GM18867 (cell line): ENCODE data around the gene OVOL1.
"Not testable (repeated sequence)": the region's sequence is repeated elsewhere in the genome, so short reads cannot be mapped to it uniquely, and the experiment has no call there.

Experiments used
- ATAC-seq: cut with Tn5 transposase; IDR thresholded peaks from one replicate; pipeline ENCODE4 v1.9.1; 2021; ENCODE audit warnings: mild to moderate bottlenecking, moderate library complexity; ENCODE audit not compliant: unreplicated experiment

OVOL1 gene

GRCh38 chr11:65786786-65787636 lies at the start of gene OVOL1:
Gene OVOL1, plus strand, starts transcription at chr11:65787063. Its CDS starts 311 bp downstream, at chr11:65787374.
- no peak for ATAC-seq

- ATAC-seq: no peak
Measured at GRCh38 chr11:65739022-65739421, 47.8 kb upstream of the OVOL1 start.

- no peak for ATAC-seq
Measured at GRCh38 chr11:65741185-65741584, 45.7 kb upstream of the OVOL1 start.

DNA sequence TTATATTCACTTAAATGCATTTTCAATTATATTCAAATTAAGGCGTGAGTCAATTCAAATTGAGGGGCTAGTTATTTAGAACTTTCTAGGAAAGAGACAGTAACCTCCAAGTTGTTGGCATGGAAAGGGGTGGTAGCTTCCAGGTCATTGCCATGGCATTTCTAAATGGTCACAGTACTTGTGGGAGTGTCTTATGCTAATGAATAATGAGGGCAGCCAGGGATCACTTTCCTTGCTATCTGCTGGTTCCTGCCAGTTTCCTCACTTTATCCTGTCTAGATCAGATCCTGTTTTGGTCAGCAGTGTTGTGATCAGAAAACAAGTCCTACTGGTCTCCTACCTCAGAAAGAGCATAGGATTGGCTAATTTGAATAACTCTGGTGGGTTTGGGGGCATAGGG lies 44.5 kb upstream of the OVOL1 start:
- ATAC-seq: no peak

DNA sequence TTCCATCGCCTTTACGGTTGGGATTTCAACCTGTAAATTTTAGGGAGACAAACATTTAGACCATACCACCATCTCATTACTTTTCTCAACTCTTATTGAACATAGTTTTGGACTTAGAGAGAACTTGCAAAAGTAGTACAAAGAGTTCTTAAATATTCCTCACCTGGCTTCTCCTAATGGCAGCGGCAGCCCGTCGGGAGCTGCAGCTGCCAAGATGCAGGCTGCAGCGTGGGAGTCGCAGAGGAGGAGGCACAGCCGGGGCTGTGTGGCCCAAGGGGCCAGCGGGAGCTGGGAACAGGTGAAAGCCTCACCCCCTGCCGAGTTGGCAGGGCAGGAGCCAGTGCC lies 43.2 kb upstream of the OVOL1 start:
- ATAC-seq: no peak

DNA sequence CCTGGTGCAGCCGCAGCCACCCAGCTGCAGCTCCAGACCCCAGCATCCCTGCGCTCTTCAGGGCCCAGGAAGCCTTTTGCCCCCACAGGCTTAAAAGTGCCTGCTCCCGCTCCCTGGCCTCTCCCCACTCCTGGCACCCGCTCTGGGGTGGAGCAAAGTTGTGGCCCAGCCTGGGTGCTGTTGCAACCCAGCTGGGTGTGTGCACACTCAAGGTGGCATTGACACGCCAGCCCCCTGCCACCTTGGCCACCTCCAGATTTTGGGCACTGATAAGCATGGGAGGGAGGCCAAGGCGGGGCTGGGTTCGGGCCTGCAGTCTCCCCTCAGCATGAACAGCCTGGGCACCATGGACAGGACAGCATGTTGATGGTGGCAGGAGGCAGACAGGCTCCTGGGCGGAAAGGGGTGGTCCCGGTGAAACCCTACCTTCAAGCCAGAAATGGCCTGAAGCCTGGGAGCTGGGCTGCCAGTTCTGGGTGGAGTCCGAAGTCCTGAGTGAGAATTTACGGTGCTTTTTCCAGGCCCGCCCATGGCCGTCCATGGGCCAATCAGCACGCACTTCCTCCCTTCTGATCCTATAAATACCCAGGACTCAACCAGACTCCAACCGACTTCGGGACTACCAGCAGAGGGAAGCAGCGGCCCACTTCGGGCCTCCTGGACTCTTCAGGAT lies 42.7 kb upstream of the OVOL1 start:
- ATAC-seq: no peak

- no peak for ATAC-seq
Measured at GRCh38 chr11:65744699-65745042, 42.2 kb upstream of the OVOL1 start.

DNA sequence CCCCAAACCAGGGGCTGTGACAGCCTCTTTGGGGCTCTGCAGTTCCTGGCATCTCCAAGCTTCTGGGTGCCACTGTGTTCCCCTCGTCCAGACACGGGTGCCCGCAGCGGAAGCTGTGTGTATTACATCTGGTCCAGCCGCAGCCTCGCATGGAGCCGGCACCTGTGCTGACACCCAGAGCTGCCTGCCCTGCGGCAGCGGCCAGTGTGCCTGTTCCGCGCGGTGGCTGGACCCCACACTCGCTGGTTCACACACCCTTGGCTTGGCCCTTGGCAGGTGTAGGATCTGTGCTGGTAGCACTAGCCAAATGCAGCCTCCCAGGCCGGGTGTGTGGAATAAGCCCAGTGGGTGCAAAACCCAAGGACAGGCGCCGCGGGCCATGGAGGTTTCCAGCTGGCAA lies 41.8 kb upstream of the OVOL1 start:
- no peak for ATAC-seq

DNA sequence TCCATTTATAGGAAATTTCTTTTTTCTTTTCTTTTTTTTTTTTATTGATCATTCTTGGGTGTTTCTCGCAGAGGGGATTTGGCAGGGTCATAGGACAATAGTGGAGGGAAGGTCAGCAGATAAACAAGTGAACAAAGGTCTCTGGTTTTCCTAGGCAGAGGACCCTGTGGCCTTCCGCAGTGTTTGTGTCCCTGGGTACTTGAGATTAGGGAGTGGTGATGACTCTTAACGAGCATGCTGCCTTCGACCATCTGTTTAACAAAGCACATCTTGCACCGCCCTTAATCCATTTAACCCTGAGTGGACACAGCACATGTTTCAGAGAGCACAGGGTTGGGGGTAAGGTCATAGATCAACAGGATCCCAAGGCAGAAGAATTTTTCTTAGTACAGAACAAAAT lies 24.7 kb upstream of the OVOL1 start:
- not testable (repeated sequence) for ATAC-seq

- ATAC-seq: not testable (repeated sequence)
Measured at GRCh38 chr11:65762816-65763215, 24.0 kb upstream of the OVOL1 start.

DNA sequence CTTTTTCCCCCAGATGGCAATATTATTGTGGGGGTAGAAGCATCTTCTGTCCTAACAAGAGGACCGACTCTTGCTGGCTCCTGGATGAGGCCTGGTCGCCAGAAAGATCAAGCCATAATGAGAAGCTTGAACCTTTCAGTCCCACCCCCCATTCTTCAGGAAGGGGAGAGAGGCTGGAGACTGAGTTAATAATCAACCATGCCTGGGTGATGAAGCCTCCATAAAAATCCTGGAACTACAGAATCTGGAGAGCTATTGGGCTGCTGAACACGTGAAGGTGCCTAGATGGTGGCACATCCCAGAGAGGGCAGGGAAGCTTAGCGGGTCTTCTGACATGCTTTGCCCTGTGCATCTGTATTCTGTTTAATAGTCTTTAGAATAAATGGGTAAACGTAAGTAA lies 22.4 kb upstream of the OVOL1 start:
- no peak for ATAC-seq

DNA sequence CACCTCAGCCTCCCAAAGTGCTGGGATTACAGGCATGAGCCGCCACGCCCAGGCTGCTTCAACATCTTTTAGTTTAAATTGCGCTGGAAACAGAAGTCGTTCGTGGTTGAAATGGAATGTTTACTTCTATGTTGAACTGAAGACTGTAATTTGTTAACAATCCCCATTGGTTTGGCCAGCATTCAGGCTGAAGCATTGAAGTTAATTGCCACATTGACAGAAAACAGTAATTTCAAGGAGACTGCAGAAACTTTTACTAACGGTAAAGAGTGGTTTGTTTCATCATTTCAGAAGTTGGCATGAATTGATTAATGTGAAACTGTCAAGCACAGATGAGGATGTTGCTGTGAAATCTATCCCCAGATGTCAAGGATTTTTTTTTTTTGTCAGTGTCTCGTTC lies 20.3 kb upstream of the OVOL1 start:
- no peak for ATAC-seq

DNA sequence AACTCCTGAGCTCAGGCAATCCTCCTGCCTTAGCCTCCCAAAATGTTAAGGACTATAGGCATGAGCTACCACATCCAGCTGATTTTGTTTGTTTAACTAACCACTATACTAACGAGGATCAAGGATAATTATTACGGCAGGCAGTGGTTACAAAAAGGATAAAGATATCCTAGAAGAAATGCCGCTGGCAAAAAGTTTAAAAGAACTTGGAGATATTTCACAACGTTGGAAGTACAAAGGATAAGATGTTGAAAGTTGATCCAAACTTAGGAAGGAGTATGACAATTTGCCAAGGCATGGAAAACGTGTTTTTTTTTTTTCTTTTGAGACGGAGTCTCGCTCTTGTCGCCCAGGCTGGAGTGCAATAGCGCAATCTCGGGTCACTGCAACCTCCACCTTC lies 19.5 kb upstream of the OVOL1 start:
- ATAC-seq: no peak

DNA sequence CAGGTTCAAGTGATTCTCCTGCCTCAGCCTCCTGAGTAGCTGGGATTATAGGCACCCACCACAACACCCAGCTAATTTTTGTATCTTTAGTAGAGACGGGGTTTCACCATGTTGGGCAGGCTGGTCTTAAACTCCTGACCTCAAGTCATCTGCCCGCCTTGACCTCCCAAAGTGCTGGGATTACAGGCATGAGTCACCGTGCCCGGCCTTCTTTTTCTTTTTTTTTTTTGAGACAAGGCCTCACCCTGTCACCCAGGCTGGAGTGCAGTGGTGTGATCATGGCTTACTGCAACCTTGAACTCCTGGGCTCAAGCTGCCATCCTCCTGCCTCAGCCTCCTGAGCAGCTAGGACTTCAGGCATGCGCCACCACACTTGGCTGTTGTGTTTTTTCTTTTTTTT lies 19.1 kb upstream of the OVOL1 start:
- not testable (repeated sequence) for ATAC-seq

GRCh38 chr11:65770951-65771567 lies 15.8 kb upstream of the OVOL1 start:
- no peak for ATAC-seq

DNA sequence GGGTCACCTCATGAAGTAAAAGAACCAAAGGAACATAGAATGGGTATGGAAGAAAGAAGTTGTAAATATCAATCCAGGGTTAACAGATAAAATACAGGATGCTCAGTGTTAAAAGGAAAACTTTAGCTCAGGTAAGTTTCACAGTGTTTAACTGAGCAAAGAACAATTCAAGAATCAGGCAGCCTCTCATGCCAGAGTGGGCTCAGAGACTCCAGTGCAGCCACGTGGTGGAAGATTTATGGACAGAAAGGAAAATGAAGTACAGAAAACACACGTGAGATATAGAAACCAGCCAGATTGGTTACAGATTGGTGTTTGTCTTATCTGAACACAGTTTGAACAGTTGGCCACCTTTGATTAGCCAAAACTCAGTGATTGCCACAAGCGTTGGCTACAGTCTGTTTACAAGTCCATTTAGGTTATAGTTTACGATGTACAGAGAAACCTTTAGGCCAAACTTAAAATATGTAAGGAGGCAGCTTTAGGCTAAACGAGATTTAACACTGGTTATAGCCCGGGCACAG lies 15.2 kb upstream of the OVOL1 start:
- ATAC-seq: no peak

GRCh38 chr11:65773784-65774411 lies 13.0 kb upstream of the OVOL1 start:
- ATAC-seq: no peak

- no peak for ATAC-seq
Measured at GRCh38 chr11:65774525-65775306, 12.1 kb upstream of the OVOL1 start.

DNA sequence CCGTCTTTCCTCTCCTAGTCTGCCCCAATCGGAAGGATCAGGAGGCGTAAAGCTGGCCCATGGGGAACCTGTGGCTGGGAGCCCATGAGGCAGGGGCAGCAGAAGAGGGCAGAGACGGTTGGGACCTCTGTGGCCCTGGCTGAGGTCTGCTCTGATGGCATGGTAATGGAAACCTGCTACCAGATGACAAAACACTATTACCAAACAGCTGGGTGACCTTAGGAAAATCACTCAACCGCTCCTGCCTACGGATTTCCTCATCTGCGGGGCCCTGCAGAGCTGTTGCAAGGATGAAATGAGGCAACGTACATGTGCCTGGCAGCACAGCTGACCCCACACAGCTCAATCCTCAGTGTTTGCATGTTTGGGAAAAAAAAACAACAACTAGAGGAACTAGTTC lies 10.7 kb upstream of the OVOL1 start:
- ATAC-seq: no peak

DNA sequence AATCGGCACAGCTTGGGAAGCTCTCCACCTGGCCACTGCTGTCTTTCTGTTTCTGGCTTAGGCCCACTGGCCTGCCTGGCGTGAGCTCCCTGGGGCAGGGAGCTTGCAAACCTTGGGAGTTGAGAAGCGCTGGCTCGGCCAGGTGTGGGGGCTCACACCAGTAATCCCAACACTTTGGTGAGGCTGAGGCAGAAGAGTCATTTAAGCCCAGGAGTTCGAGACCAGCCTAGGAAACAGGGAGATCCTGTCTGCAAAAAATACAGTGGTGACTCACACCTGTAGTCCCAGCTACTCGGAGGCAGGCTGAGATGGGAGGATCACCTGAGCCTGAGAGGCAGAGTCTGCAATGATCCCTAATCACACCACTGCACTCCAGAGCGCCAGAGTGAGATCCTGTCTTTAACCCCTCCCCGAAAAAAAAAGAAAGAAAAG lies 10.1 kb upstream of the OVOL1 start:
- ATAC-seq: no peak

DNA sequence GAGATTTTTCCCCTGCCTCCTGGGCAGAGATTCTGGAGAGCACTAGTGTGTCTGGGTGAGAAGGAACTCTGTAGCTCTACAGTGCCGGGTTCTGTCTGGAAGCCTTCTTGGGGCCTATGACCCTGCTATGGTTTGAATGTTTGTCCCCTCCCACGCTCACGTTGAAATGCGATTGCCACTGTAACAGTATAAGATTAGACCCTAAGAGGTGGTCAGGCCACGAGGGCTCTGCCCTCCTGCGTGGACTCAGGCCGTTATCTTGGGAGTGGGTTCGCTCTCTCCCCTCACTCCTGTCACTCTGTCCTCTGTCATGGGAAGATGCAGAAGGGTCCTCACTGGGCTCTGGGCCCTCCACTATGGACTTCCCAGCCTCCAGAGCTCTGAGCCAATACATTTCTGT lies 9.6 kb upstream of the OVOL1 start:
- no peak for ATAC-seq
